ENCODE results near the gene ZNF302.
A peak's percentile ranks its signal among the peaks of the same experiment; 100 is the strongest.

ZNF302 gene

DNA sequence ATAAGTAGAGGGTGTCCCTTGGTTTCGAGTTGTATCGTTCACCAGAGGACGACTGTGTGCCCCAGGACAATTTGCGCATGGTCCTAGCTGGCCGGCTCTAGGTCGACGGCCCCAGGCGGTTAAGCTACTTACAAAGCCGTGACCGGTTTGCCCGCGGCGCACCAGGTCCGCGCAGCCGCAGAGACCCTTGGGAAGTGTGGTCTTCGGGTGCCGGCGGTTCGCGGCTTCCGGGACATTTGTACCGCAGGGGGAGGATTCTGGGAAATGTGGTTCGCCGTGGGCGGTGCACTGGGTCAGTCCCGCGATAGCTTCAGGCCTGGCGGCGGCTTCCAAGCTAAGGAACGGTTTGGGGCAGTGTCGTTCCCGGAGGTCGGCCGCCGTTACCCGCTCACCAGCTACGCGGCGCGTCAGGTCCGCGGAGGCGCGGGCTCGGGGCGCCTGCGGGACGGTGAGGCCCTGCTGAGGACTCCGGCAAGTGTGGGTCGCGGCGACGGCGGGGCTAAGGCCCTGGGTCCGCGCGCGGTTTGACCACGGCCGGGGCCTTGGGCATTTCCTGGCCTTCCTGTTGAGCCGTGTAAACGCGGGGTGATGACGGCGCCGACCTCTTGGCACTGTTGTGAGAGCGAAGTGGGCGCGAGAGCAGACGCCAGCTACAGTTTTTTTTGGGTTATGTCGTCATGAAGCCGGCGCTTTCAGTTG lies at the start of gene ZNF302:
Gene ZNF302 (plus strand): TSS at position 293 of the 699 bp plus-strand sequence. CDS start 1,127 bp downstream, outside the sequence.
- peak; percentile 43 for TF ChIP-seq ELF4 (IDR thresholded peaks at IDR 0.05)
- TF ChIP-seq, protein P1, sequence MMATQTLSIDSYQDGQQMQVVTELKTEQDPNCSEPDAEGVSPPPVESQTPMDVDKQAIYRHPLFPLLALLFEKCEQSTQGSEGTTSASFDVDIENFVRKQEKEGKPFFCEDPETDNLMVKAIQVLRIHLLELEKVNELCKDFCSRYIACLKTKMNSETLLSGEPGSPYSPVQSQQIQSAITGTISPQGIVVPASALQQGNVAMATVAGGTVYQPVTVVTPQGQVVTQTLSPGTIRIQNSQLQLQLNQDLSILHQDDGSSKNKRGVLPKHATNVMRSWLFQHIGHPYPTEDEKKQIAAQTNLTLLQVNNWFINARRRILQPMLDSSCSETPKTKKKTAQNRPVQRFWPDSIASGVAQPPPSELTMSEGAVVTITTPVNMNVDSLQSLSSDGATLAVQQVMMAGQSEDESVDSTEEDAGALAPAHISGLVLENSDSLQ (IDR thresholded peaks at IDR 0.05), result no peak
- peak; percentile 83 for TF ChIP-seq L3MBTL2 (conservative IDR thresholded peaks at IDR 0.05)
- DNase-seq (ENCODE audit: extremely low spot score), result peak; percentile 90
- ChIA-PET CTCF (no interaction called here), POLR2A (interaction anchor here (0.5 to 1.3 kb wide), 5 partner anchors 9 to 342 kb away, joined by 3 to 7 read pairs (median 6); partner anchors contain the start of gene ZNF181)

DNA sequence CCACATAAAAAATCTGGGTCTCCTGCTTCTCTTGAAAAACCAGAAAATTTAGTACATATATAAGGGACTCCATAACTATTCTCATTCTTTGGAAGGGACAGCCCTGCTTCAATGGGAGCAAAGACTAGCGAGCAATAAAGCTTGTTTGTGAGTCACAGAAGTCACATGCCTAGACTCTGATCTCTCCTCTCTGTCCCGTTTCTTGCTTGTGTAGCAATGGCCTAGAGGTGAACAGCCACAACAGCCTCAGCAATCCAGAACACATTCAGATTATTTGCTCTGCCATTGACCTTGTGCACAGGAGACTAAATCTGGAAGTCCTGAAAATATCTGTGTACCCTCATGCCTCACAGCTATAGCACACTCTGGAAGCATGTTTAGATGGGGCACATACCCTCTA lies 43.7 kb upstream of the ZNF302 start:
- CTCF ChIA-PET, result no interaction called here
- POLR2A ChIA-PET, result no interaction called here
- no peak for TF ChIP-seq CTBP1 (IDR thresholded peaks at IDR 0.05; ENCODE audit: borderline replicate concordance)
- no peak for TF ChIP-seq BHLHE40 (IDR thresholded peaks at IDR 0.05; ENCODE audit: borderline replicate concordance)
- TF ChIP-seq FOXA1 (IDR thresholded peaks at IDR 0.05), result no peak
- no peak for TF ChIP-seq SUZ12 (IDR thresholded peaks at IDR 0.05)
- no peak for TF ChIP-seq FOXK2 (IDR thresholded peaks at IDR 0.05)
- no peak for DNase-seq (ENCODE audit: extremely low spot score)

DNA sequence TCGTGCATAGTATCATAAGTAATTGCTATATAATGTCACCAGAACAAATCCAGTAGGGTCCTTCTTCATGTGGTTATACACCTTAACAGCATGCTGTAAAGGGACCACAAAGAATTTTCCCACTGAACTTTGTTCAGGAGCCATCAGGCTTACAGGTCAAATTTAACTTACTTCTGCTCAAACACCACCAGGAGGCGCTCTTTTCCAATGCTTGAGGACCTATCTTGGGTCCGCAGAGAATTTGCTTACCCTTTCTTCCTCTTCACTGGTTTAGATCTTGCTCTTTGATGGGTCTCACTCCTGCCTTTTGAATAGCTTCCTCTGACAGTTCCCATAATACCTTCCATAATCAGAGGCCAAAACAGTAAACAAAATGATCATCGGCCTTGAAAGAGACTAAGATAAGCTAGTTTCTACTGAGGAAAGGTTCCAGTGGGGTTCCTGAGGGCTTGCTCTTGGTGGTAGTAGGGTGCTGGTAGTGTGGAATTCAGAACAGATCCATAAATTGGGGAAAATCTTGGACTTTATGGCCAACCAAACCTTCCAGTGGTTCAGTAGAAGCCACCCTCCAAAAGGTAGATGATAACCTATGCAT lies 37.9 kb upstream of the ZNF302 start:
- TF ChIP-seq ZNF384 (IDR thresholded peaks at IDR 0.05) (no peak), HDGF (IDR thresholded peaks at IDR 0.05; ENCODE audit: borderline replicate concordance) (no peak), BHLHE40 (IDR thresholded peaks at IDR 0.05; ENCODE audit: borderline replicate concordance) (no peak), ARNT (IDR thresholded peaks at IDR 0.05) (no peak), TARDBP (IDR thresholded peaks at IDR 0.05) (no peak), FOXA1 (IDR thresholded peaks at IDR 0.05) (no peak), LEF1 (IDR thresholded peaks at IDR 0.05; ENCODE audit: borderline replicate concordance) (no peak), FOXK2 (IDR thresholded peaks at IDR 0.05) (no peak), SP1 (IDR thresholded peaks at IDR 0.05) (no peak), SUZ12 (IDR thresholded peaks at IDR 0.05) (no peak), ELF4 (IDR thresholded peaks at IDR 0.05) (no peak)
- ChIA-PET CTCF (interaction anchor here (0.6 to 1.3 kb wide), 5 partner anchors 8 to 128 kb away, joined by 3 to 5 read pairs (median 4); no protein-coding TSS in a partner anchor), POLR2A (interaction anchor here (1.3 kb wide), 1 partner anchor 38 kb away, joined by 6 read pairs; the partner anchor contains the start of gene ZNF302)
- peak; percentile 56 for DNase-seq (ENCODE audit: extremely low spot score)

DNA sequence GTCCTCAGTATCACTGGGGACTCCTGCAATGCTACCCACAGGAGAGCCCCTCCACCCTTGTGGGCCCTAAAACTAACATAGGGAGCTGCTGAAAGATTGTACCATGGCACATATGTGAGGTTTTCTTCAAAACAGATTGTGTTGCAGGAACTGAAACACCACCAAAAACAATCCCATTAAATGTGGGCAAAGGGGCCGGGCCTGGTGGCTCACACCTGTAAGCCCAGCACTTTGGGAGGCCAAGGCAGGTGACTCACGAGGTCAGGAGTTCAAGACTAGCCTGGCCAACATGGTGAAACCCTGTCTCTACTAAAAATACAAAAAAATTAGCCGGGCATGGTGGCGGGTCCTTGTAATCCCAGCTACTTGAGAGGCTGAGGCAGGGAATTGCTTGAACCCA lies 35.2 kb upstream of the ZNF302 start:
- DNase-seq (ENCODE audit: extremely low spot score), result no peak
- POLR2A ChIA-PET, result no interaction called here
- CTCF ChIA-PET, result interaction anchor here (0.6 kb wide), 1 partner anchor 42 kb away, joined by 3 read pairs; no protein-coding TSS in a partner anchor
- no peak for TF ChIP-seq ARNT (IDR thresholded peaks at IDR 0.05)
- TF ChIP-seq HDGF (IDR thresholded peaks at IDR 0.05; ENCODE audit: borderline replicate concordance), result no peak
- TF ChIP-seq ELF4 (IDR thresholded peaks at IDR 0.05), result no peak
- no peak for TF ChIP-seq NFRKB (IDR thresholded peaks at IDR 0.05)
- TF ChIP-seq BHLHE40 (IDR thresholded peaks at IDR 0.05; ENCODE audit: borderline replicate concordance), result no peak
- no peak for TF ChIP-seq SUZ12 (IDR thresholded peaks at IDR 0.05)
- TF ChIP-seq TARDBP (IDR thresholded peaks at IDR 0.05), result no peak
- no peak for TF ChIP-seq ZNF384 (IDR thresholded peaks at IDR 0.05)
- TF ChIP-seq CTBP1 (IDR thresholded peaks at IDR 0.05; ENCODE audit: borderline replicate concordance), result no peak

DNA sequence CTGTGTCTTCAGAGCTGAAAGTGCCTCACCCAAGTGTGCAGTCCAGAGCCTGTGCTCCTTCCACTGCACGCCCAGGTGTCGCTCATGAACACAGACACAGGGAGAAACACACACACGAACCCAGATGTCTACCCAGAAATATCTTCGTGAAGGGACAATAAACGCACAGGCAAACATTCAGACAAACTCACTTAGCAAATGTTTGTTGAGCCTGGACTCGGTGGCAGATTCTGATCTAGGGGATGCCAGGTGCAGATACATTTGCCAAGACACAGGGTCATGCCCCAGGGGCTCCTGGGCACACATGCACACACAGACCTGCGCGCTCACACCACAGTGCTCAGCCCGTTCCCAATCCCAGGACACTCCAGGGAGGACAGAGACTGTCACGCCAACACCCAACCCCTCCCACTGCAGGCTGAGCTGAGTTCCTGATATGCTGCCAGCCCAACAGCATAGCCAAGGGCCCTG lies 32.5 kb upstream of the ZNF302 start:
- TF ChIP-seq BHLHE40 (IDR thresholded peaks at IDR 0.05; ENCODE audit: borderline replicate concordance) (no peak), TARDBP (IDR thresholded peaks at IDR 0.05) (no peak), FOXM1 (IDR thresholded peaks at IDR 0.05; ENCODE audit: borderline replicate concordance) (no peak), NFRKB (IDR thresholded peaks at IDR 0.05) (no peak), LEF1 (IDR thresholded peaks at IDR 0.05; ENCODE audit: borderline replicate concordance) (no peak), CTBP1 (IDR thresholded peaks at IDR 0.05; ENCODE audit: borderline replicate concordance) (no peak), ELF4 (IDR thresholded peaks at IDR 0.05) (no peak), FOXA1 (IDR thresholded peaks at IDR 0.05) (no peak)
- TF ChIP-seq, protein P1 (IDR thresholded peaks at IDR 0.05), result no peak
- ChIA-PET POLR2A (no interaction called here), CTCF (no interaction called here)
- no peak for DNase-seq (ENCODE audit: extremely low spot score)

DNA sequence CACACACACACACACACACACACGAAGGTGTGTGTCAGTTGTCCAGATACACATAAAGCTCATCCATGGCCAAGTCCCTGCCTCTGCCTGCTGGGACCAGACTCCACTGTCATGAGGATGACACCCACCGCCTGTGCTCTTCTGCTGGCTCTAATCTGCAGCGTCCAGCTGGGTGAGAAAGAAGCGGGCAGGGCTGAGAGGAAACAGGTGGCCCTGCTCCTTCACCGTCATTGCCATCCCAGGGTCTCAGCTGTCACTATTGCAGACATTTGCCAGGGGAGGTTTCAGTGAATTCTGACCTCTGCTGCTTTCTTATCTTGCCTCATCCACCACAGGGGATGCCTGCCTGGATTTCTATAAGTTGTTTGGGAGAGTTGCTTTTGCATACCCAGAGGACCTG lies 31.9 kb upstream of the ZNF302 start:
- no peak for TF ChIP-seq CTBP1 (IDR thresholded peaks at IDR 0.05; ENCODE audit: borderline replicate concordance)
- TF ChIP-seq HDGF (IDR thresholded peaks at IDR 0.05; ENCODE audit: borderline replicate concordance), result no peak
- TF ChIP-seq NFRKB (IDR thresholded peaks at IDR 0.05), result no peak
- no peak for TF ChIP-seq ELF4 (IDR thresholded peaks at IDR 0.05)
- no peak for TF ChIP-seq TARDBP (IDR thresholded peaks at IDR 0.05)
- DNase-seq (ENCODE audit: extremely low spot score), result no peak
- POLR2A ChIA-PET, result no interaction called here
- CTCF ChIA-PET, result no interaction called here

DNA sequence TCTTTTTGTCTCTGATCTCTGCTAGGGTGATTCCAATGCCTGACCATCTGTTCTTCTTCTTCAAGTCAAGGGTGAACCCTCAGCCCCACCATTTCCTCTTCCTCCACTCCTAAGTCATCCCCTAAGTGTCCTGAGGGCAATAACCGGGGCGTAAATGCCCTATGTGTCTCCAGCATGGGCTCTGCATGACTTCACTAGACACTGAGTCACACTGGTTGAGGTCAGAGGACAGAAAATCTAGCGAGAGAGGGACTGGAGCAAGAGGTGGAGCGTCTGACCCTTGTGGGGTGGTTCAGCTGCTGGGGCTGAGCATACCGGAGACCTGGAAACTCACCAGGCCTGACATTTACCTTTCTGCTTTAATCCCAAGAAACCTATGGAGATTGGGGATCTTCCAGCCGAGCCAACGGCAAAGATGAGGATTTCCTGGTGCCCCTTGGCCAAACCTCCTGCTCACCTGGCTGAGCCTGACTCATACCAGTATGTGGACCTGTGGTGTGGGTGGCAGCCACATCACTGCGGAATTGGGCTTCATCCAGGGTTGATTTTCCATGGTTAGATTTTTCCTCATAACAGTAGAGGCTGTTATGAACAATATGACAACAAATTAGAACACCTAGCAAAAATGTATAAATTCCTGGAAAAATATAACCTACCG lies 27.5 kb upstream of the ZNF302 start:
- POLR2A ChIA-PET, result no interaction called here
- CTCF ChIA-PET, result no interaction called here
- TF ChIP-seq FOXM1 (IDR thresholded peaks at IDR 0.05; ENCODE audit: borderline replicate concordance), result no peak
- TF ChIP-seq FOXK2 (IDR thresholded peaks at IDR 0.05), result no peak
- TF ChIP-seq ELF4 (IDR thresholded peaks at IDR 0.05), result no peak
- no peak for TF ChIP-seq ARNT (IDR thresholded peaks at IDR 0.05)
- TF ChIP-seq ZNF384 (IDR thresholded peaks at IDR 0.05), result no peak
- no peak for TF ChIP-seq TARDBP (IDR thresholded peaks at IDR 0.05)
- no peak for TF ChIP-seq LEF1 (IDR thresholded peaks at IDR 0.05; ENCODE audit: borderline replicate concordance)
- TF ChIP-seq CTBP1 (IDR thresholded peaks at IDR 0.05; ENCODE audit: borderline replicate concordance), result no peak
- no peak for TF ChIP-seq NFRKB (IDR thresholded peaks at IDR 0.05)
- no peak for DNase-seq (ENCODE audit: extremely low spot score)

All from HEK293T (cell line).